Loucy (cell line): ENCODE results near the gene CNOT2.

ENCODE experiments used
- H2AFZ ChIP-seq: fragments of 200-600 bp; sonication (generic); 2 replicates; pipeline ENCODE4 v1.6.0; 2016; ENCODE audit warnings: antibody characterized with exemption, mild to moderate bottlenecking, low read length, moderate library complexity
- H3F3A ChIP-seq: fragments of 200-600 bp; 2 replicates; pipeline ENCODE4 v1.6.0; 2016; ENCODE audit warnings: antibody characterized with exemption, low read depth, mild to moderate bottlenecking
- H3K27me3 ChIP-seq: fragments of 200-600 bp; sonication (generic); 2 replicates; pipeline ENCODE4 v1.6.1; 2014; ENCODE audit warnings: low read length, mild to moderate bottlenecking; ENCODE audit not compliant: insufficient read depth, poor library complexity, severe bottlenecking
- H3K36me3 ChIP-seq: fragments of 200-600 bp; sonication (generic); 2 replicates; pipeline ENCODE4 v1.6.1; 2016; ENCODE audit warnings: low read length; ENCODE audit not compliant: insufficient read depth
- H3K4me1 ChIP-seq: fragments of 200-600 bp; sonication (generic); 2 replicates; pipeline ENCODE4 v1.5.1; 2014; ENCODE audit warnings: low read length, mild to moderate bottlenecking; ENCODE audit not compliant: insufficient read depth, poor library complexity, severe bottlenecking
- H3K4me2 ChIP-seq: fragments of 200-600 bp; sonication (generic); 2 replicates; pipeline ENCODE4 v1.6.0; 2014; ENCODE audit warnings: antibody characterized with exemption, low read length, low read depth, mild to moderate bottlenecking; ENCODE audit not compliant: poor library complexity, severe bottlenecking
- H3K4me3 ChIP-seq: fragments of 200-600 bp; sonication (generic); 2 replicates; pipeline ENCODE4 v1.5.1; 2014; ENCODE audit warnings: low read length, mild to moderate bottlenecking, mixed read lengths; ENCODE audit not compliant: poor library complexity, severe bottlenecking
- H3K79me2 ChIP-seq: fragments of 200-600 bp; sonication (generic); 2 replicates; pipeline ENCODE4 v1.6.1; 2014; ENCODE audit warnings: low read length; ENCODE audit not compliant: insufficient read depth
- H3K9ac ChIP-seq: fragments of 200-600 bp; sonication (generic); 2 replicates; pipeline ENCODE4 v1.6.0; 2014; ENCODE audit warnings: mild to moderate bottlenecking, low read depth, low read length, moderate library complexity; ENCODE audit not compliant: poor library complexity, severe bottlenecking
- H3K9me2 ChIP-seq: fragments of 200-600 bp; sonication (generic); replicated peaks from 2 replicates; pipeline ENCODE4 v1.6.1; 2016; ENCODE audit warnings: low read depth, low read length, mixed read lengths
- H3K9me3 ChIP-seq: fragments of 200-600 bp; sonication (generic); 2 replicates; pipeline ENCODE4 v1.6.1; 2014; ENCODE audit warnings: mild to moderate bottlenecking, antibody characterized with exemption, low read length, low read depth; ENCODE audit not compliant: insufficient read depth
- H4K20me1 ChIP-seq: fragments of 200-600 bp; sonication (generic); 2 replicates; pipeline ENCODE4 v1.6.0; 2014; ENCODE audit warnings: antibody characterized with exemption, low read length, mild to moderate bottlenecking; ENCODE audit not compliant: insufficient read depth, poor library complexity, severe bottlenecking
- CTCF ChIP-seq: fragments of 200-600 bp; sonication (generic); conservative IDR thresholded peaks from 2 replicates; pipeline ENCODE4 v1.5.1; 2014; ENCODE audit warnings: mild to moderate bottlenecking, antibody characterized with exemption, low read length
- EZH2phosphoT487 ChIP-seq: fragments of 200-600 bp; IDR thresholded peaks from 2 replicates; pipeline ENCODE4 v1.6.1; 2018; ENCODE audit warnings: antibody characterized with exemption, mild to moderate bottlenecking, moderate library complexity, borderline replicate concordance

CNOT2 gene

GRCh38 chr12:70400124-70400523 lies 156.9 kb downstream of the CNOT2 start:
- Histone ChIP-seq H2AFZ (no peak overlapping the region), H4K20me1 (no peaks in the 10 kb centered on the region), H3K4me3 (no peak overlapping the region), H3K4me1 (no peaks in the 10 kb centered on the region), H3K27me3 (no peaks in the 10 kb centered on the region), H3K9me3 (no peaks in the 10 kb centered on the region), H3K79me2 (no peaks in the 10 kb centered on the region), H3K36me3 (peaks cover 19% of the 10 kb centered on the region; the same call in 1 of the 2 replicates), H3K9me2 (no peaks in the 10 kb centered on the region), H3K4me2 (no peak overlapping the region), H3K9ac (no peak overlapping the region), H3F3A (no peaks in the 10 kb centered on the region)
- no peak for TF ChIP-seq CTCF
- TF ChIP-seq EZH2phosphoT487, result no peak

- no peaks in the 10 kb centered on the region for H3F3A ChIP-seq
- H3K9me2 ChIP-seq, result no peaks in the 10 kb centered on the region
- H4K20me1 ChIP-seq, result no peaks in the 10 kb centered on the region
- H3K9me3 ChIP-seq, result no peaks in the 10 kb centered on the region
- H3K36me3 ChIP-seq, result peaks cover 19% of the 10 kb centered on the region; the same call in 1 of the 2 replicates
- H3K9ac ChIP-seq, result no peak overlapping the region
- peak; percentile 19; the same call in 1 of the 2 replicates for TF ChIP-seq CTCF
- no peak for TF ChIP-seq EZH2phosphoT487
- no peaks in the 10 kb centered on the region for H3K79me2 ChIP-seq
- H3K4me2 ChIP-seq, result no peak overlapping the region
- H3K27me3 ChIP-seq, result no peaks in the 10 kb centered on the region
- no peak overlapping the region for H3K4me3 ChIP-seq
- H2AFZ ChIP-seq, result no peak overlapping the region
- H3K4me1 ChIP-seq, result no peaks in the 10 kb centered on the region
These were observed 159.4 kb downstream of the CNOT2 start for GRCh38 chr12:70402597-70402996.

- Histone ChIP-seq H2AFZ (no peak overlapping the region), H3K9ac (no peak overlapping the region), H3K4me1 (no peaks in the 10 kb centered on the region), H4K20me1 (no peaks in the 10 kb centered on the region), H3K36me3 (peaks cover 19% of the 10 kb centered on the region; the same call in 1 of the 2 replicates), H3K4me3 (no peak overlapping the region), H3K27me3 (no peaks in the 10 kb centered on the region), H3F3A (no peaks in the 10 kb centered on the region), H3K4me2 (no peak overlapping the region), H3K9me3 (no peaks in the 10 kb centered on the region), H3K79me2 (no peaks in the 10 kb centered on the region), H3K9me2 (no peaks in the 10 kb centered on the region)
- no peak for TF ChIP-seq EZH2phosphoT487
- no peak for TF ChIP-seq CTCF
These were observed 160.6 kb downstream of the CNOT2 start for GRCh38 chr12:70403826-70404225.
